Activated CD4-positive, alpha-beta T cell treated with anti-CD3 and anti-CD28 coated beads, Interleukin-2, amount 50 U/mL, for 48 hours (primary cell): Measurements from ENCODE around the gene POLD1.
"Not testable (repeated sequence)": the region's sequence is repeated elsewhere in the genome, so short reads cannot be mapped to it uniquely, and the experiment has no call there.

Experiments
- DNase-seq, 2 experiments: peaks; one replicate each; pipeline ENCODE4 v3.0.0-alpha.2; 2020

Gene POLD1

DNA sequence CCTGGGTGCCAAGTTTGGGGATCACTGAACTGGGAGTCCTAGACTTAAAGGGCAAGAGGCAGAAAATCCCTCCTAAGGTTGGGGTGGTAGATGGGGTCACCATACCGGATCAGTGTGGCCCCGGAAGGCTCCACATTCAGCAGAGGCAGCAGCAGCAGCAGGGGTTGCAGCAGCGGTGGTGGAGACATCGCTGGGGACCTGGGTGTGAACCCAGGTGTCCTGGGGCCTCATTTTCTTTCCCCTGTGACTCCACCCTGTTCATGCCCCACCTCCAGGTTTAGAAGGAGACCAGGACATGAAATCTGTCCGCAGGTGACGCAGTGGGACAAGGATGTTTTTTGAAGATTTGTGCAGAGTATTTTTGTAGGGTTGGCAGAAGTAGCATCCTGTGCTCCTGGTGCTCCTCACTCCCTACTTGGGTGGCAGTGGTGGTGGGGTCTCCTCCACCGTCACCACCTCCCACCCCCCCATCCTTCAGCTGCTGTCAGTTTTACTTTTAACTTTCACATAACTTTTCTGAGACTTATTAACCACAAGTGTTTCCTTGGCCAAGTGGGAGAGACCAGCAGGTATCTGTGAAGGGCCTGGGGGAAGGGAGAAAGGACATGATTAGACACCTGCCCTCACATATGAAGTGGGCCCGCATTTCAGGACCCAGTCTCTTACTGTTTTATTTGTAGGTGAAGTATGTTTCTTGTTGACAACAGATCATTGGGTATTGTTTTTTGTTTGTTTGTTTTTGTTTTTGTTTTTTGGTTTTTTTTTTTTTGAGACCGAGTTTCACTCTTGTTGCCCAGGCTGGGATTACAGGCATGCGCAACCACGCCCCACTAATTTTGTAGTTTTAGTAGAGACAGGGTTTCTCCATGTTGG lies 18.5 kb upstream of the POLD1 start, which contains the start of gene NAPSA:
Gene NAPSA, minus strand, starts transcription at position 206 of the 873 bp plus-strand sequence. Its CDS starts 18 bp downstream, at position 188.
- DNase-seq: no peak

DNA sequence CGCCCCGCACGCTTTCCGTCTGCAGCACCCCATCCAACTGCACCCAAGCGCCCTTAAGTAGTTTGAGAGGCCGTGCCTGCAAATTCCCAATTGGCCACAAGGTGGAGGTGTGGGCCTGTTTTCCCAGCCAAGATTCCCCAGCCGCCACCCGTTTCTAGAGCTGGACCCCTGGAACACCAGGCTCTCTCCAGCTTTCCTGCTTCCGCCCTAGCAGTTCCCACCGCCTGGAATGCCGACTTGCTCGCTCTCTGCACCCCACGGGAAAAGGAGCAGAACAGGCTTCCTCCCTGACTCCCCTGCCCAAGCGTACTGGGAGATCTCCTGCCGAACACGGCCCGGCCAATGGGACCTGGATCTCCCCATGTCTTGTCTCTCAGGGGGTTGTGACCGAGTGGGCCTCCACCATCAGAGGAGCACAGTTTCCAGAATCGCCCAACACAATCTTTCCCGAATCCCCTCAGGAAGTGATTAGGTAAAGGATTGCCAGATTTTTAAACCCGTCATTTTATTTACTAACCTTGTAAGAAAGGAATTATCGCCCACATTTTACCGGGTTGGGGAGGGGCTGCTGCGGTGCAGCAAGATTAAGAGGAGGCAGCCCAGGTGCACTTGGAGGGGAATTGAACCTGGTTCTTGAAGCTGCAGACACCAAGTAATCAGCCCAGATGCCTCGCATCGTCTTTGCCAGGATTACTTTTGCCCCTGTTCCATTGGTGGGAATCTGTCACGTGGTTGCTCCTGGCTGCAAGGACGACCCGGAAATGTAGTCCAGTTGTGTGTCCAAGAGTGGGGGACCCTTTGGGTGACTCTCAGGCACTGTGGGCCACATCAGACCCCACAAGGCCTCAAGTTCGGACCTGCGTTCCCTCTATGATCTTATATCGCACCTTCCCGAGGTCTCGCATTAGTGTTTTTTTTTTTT lies 15.2 kb upstream of the POLD1 start:
- DNase-seq: peak; percentile 85 to 90

DNA sequence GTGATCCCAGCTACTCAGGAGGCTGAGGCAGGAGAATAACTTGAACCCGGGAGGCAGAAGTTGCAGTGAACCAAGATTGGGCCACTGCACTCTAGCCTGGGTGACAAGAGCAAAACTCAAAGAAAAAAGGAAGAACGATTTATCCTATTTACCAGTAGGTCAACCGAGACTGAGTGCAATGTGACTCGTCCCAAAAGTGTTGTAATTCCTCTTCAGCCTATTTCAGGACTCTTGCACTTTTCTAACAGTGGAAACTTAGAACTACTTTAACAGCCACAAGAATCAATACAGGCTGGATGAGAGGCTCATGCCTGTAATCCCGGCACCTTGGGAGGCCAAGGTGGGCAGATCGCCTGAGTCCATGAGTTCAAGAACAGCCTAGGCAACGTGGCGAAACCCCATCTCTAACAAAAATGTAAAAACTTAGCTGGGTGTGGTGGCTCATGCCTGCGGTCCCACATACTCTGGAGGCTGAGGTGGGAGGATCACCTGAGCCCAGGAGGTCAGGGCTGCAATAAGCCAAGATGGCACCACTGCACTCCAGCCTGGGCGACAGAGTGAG lies 12.2 kb upstream of the POLD1 start:
- DNase-seq: no peak

DNA sequence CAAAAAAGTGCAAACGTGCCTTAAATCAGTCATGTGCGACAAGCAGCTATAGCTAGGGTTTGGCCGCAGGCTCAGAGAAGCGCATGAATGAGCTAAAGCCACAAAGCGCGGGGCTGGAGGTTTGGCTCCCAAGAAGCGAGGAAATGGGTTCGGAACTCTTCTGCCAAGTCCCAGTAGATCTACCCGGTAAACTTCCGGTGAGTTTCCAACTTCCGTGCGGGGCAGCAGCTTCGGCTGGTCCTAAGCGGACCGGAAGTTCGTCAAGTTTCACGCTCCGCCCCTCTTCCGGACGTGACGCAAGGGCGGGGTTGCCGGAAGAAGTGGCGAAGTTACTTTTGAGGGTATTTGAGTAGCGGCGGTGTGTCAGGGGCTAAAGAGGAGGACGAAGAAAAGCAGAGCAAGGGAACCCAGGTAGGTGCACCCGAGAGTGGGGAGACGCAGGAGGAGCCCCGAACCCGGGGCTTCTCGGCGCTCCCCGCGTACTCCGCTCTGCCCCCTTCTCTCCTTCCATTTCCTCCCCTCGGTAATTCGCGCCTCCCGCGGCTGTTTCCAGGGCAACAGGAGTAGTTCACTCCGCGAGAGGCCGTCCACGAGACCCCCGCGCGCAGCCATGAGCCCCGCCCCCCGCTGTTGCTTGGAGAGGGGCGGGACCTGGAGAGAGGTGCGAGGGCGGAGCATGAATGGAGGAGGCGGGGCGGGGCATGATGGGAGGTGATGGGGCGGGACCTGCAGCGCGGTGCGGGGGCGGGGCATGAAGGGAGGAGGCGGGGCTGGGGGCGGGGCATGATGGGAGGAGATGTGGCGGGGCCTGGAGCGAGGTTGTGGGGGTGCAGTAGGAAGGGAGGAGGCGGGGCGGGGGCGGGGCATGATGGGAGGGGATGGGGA lies 7.7 kb upstream of the POLD1 start, which contains the start of gene NR1H2:
Gene NR1H2, plus strand, starts transcription at position 292 of the 885 bp plus-strand sequence. CDS start 1,149 bp downstream, outside the sequence.
- DNase-seq: peak; percentile 93 to 95

DNA sequence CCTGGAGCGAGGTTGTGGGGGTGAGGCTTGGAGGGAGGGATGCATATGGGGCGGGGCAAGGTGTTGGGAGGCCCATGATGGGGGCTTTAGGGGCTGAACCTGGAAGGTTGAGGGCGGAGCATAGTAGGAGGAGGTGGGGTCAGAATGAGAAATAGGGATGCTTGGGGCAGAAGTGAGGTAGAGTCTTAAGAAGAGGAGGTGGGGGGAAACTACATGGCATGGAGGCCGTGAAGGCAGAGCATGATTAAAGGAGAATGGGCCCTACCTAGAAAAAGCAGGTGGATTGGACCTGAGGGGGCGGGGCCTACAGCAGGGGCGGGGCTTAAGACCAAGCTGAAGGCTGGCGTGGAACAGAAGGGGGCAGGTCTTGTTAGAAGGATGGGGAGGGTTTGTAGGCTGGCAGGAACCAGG lies 7.1 kb upstream of the POLD1 start:
- peak; percentile 63 for DNase-seq

DNA sequence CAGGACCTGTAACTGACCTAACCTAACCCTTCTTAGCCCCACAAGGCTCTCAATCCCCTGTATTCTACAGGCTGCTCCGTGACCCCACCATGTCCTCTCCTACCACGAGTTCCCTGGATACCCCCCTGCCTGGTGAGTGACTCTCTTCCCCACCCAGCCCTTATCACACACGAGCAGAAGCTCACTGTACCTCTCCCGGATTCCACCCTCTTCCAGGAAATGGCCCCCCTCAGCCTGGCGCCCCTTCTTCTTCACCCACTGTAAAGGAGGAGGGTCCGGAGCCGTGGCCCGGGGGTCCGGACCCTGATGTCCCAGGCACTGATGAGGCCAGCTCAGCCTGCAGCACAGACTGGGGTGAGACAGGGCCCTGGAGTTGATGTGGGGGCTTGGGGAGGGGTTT lies 6.6 kb upstream of the POLD1 start:
- no peak for DNase-seq

DNA sequence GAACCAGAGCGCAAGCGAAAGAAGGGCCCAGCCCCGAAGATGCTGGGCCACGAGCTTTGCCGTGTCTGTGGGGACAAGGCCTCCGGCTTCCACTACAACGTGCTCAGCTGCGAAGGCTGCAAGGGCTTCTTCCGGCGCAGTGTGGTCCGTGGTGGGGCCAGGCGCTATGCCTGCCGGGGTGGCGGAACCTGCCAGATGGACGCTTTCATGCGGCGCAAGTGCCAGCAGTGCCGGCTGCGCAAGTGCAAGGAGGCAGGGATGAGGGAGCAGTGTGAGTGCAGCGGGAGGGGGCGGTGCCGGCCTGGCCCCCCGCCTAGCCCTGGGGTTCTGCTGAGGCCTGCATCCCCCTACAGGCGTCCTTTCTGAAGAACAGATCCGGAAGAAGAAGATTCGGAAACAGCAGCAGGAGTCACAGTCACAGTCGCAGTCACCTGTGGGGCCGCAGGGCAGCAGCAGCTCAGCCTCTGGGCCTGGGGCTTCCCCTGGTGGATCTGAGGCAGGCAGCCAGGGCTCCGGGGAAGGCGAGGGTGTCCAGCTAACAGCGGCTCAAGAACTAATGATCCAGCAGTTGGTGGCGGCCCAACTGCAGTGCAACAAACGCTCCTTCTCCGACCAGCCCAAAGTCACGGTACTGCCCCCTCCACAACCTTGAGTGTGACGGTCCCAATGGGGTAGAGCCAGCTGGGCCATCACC lies 5.8 kb upstream of the POLD1 start:
- no peak for DNase-seq

DNA sequence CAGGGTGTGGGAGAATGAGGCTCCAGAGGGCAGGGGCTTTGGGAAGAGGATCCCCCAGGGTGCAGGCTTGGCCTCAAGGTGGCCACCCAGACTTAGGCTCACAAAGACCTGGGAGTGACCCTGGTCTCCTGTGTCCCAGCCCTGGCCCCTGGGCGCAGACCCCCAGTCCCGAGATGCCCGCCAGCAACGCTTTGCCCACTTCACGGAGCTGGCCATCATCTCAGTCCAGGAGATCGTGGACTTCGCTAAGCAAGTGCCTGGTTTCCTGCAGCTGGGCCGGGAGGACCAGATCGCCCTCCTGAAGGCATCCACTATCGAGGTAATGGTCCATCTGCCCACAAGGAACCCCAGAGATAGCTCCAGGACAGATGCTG lies 5.3 kb upstream of the POLD1 start:
- DNase-seq: no peak

DNA sequence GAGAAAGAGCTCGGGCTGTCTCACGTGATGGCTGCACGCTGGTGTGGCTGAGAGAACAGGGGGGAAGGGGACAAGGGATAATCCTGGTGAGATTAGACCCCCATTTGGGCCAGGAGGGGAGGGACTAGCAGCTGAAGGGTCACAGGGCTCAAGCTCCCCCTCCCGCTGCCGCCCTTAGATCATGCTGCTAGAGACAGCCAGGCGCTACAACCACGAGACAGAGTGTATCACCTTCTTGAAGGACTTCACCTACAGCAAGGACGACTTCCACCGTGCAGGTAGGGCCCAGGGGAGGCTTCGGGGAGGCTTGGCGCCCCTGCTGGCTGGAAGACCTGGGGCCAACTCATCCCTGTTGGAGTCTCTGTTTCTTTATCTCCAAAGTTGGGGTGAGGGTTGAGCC lies 4.5 kb upstream of the POLD1 start:
- no peak for DNase-seq

DNA sequence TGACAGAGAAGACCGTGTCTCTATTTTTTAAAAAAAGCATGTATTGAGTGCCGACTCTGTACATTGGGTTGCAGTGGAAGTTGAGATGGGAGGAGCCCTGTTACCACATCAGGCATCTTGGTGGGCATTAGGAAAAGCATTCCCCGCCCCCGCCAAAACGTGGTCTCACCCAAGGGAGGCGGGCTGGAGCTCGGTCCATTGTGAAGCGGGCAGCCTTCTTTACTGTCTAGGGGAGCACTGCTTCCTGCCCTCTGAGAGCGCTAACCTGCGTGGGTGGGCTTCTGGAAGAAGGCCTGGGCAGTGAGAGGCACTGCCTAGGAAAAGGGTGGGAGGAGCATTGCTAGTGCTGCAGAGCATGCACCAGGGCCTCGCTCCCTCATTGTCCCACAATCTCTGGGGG lies 4.0 kb upstream of the POLD1 start:
- DNase-seq: no peak

DNA sequence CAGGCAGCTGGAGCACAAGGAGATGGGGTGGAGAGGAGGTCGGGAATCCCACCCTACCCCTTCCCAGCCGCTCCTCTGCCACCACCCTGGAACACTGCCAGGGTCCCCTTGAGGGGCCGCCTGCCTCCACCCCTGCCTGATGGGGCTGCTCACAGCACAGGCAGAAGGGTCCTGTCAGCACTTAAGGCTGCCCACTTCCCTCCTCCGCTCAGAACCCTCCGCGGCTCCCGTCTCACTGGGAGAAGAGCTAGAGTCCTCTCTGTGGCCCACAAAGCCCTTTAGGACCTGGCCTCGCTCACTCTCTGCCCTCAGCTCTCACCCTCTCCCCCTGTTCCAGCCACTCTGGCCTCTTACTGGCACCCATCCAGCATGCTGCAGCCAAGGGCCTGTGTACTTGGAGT lies 3.4 kb upstream of the POLD1 start:
- DNase-seq: no peak

DNA sequence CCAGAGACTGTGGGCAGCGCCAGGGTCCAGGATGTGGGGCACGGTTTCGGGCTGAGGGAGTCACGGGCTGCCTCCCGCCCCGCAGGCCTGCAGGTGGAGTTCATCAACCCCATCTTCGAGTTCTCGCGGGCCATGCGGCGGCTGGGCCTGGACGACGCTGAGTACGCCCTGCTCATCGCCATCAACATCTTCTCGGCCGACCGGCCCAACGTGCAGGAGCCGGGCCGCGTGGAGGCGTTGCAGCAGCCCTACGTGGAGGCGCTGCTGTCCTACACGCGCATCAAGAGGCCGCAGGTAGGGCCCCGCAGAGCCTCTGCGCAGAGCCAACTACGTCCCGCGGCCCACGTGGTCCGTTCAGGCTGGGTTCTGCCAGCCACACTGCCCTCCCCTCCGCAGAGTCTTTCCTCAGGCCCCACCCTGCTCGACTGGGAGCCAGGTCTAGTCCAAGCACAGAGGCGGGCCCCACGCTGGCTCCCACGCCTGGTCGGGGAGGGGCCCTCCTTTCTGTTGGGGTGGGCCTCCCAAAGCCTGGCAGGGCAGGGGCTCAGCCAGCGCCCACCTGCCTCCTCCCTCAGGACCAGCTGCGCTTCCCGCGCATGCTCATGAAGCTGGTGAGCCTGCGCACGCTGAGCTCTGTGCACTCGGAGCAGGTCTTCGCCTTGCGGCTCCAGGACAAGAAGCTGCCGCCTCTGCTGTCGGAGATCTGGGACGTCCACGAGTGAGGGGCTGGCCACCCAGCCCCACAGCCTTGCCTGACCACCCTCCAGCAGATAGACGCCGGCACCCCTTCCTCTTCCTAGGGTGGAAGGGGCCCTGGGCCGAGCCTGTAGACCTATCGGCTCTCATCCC lies 2.0 kb upstream of the POLD1 start:
- DNase-seq: no peak

DNA sequence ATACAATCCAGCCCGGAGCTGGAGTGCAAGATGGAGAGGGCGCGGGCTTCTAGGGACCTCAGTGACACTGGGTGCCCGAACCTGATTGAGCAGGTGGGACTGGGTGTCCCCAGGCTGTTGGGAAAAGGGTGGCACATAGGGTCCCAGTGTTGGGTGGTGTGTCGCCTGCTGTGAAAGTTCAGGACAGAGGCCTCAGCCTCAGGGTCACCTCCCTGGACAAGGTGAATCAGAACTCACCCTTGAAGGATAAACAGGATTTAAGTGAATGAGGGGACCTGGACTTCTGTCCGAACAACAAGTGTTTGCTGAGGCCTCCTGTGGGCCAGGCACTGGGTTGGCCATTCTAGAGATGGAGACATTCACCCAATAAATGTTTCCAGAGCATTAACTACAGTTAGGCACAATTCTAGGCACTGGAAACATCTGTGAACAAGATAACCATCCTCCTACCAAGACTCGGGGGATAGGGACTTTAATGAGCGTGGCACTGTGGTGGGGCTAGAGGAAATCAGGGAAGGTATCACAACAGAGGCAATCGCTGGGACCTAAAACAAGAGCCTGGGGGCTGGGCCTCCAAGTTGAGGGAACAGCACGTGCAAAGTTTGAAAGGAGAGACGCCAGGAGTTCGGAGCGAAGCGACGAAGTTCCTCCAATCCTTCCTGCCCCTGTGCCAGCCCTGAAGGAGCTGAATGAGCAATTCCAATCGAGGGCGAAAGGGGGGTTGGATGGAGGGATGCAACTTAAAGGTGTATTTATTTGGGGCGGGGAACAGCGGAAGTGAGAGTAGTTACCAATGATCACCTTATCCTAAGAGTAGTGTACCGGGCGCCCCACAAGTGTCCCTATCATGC lies 921 bp upstream of the POLD1 start:
- no peak for DNase-seq

DNA sequence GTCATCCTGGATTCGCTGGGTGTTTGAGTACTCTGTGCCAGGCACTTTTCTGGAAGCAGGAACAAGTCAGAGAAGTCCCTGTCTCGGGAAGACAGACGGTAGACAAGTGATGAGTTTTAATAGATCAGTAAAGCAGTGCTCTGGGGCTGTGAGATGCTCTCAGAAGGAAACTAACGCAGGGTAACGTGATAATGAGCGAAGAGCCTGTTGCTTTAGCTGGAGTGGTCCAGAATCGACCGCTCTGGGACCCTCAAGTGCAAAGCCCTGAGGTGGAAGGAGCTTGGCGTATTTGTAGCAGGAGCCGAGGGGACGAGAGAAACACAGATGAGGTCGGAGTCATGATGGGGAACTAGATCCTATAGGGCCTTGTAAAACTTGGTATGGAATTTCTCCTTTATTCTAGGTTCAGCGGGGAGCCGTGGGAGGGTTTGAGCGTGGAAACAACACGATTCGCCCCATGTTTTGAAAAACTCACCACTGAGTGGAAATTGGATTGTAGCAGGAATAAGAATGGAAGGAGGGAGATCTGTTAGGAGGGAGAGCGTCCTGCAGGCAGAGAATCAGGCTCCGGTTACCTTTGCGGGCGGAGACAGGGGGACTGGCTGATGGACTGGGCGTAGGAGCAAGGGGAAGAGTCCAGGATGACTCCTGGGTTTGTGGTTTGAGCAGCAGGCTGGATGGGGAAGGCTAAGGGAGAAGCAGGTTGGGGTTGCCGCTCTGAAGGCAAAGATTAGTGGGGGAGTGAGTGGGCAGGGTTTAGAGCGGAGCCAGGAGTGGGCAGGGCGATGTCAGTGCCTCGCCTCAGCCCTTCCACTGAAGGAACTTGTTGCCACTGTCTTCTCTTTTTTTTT lies 763 bp downstream of the POLD1 start:
- no peak for DNase-seq

DNA sequence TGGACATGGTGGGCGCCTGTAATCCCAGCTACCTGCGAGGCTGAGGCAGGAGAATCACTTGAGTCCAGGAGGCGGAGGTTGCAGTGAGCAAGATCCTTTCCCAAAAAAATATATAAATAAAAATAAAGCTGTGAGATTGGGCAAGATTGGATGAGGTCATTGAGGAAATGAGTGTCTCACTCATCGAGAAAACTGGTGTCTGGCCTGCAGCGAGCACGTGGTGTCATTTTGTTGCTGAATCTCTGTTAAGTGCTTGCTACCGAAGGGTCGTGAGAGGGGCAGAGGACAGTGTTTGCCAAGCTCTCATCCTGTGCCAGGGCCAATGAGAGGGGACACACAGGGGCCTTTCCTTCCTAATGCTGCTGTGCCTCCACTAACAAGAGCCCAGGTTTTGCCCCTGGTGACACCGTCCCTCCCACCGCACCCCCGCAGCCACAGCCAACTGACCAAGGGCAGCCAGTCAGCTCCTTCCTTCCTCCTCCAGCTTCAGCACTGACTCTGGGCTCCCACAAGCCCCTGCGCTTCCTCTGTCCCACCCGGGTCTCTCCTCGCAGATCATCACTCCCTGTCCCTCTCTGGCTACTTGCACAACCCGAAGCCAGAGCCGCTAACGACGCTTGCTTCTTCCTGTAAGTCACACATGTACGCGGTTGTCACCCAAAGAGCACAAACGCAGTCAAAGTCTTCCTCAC lies 3.2 kb downstream of the POLD1 start:
- DNase-seq: no peak

DNA sequence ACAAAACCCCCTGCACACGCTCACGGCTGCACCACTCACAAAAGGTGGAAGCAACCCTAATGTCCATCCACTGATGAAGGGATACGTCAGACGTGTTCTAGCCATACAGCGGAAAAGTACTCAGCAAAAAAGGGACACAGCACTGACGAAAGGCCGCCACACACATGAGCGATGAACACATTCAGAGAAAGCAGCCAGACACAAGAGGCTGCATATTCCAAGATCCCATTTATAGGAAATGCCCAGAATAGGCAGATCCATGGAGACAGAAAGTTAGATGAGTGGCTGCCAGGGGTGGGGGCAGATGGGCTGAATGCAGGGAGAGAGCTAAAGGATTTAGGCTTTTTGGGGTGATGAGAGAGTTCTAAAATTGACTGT lies 3.7 kb downstream of the POLD1 start:
- no peak for DNase-seq

DNA sequence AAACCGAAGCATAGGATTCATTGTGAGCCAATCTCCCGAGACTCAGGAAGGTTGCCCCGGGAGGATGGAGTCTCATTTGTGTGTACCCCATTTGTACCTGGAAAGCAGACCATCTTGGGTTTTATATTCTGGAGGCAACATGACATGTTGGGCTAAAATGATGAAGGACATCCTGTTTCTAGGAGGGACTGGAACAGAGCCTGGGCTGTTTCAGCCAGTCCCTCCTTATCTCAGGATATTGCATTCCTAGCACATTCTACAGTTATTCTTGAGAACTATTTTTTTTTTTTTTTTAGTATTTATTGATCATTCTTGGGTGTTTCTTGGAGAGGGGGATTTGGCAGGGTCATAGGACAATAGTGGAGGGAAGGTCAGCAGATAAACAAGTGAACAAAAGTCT lies 6.1 kb downstream of the POLD1 start:
- not testable (repeated sequence) for DNase-seq

DNA sequence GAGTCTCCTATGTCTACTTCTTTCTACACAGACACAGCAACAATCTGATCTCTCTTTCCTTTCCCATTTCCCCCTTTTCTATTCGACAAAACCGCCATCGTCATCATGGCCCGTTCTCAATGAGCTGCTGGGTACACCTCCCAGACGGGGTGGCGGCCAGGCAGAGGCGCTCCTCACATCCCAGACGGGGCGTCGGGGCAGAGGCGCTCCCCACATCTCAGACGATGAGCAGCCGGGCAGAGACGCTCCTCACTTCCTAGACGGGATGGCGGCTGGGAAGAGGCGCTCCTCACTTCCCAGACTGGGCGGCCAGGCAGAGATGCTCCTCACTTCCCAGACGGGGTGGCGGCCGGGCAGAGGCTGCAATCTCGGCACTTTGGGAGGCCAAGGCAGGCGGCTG lies 6.8 kb downstream of the POLD1 start:
- DNase-seq: not testable (repeated sequence)
